Heart left ventricle (tissue), 16 donors: ENCODE data around the gene RFX2. TPM values are rescaled to one million over a fixed set of nuclear protein-coding genes. Genes with fewer than 3 reads are reported as not detected.

Source experiments
- ATAC-seq, 4 donors: fragments of 200-7000 bp; cut with Tn5 transposase; one replicate each; pipeline ENCODE4 v1.9.1; 2020 to 2022; ENCODE audit warnings: moderate library complexity in 4 of 4, mild to moderate bottlenecking in 3 of 4, moderate number of reproducible peaks in 1 of 4
- DNase-seq, 5 donors: peaks; one replicate each; pipeline ENCODE4 v3.0.0-alpha.2; 2020
- H3K27ac ChIP-seq, 12 donors: fragments of 200-600 bp; sonication (generic) in 4 of 12; one replicate each; pipeline versions ENCODE4 v1.5.0 to v1.8.0; 2016 to 2022; ENCODE audit warnings: mild to moderate bottlenecking in 2 of 12
- H3K27me3 ChIP-seq, 9 donors: fragments of 200-600 bp; sonication (generic) in 2 of 9; one replicate each; pipeline versions ENCODE4 v1.5.1 to v1.8.0; 2016 to 2022; ENCODE audit warnings: mild to moderate bottlenecking in 3 of 9
- H3K36me3 ChIP-seq, 9 donors: fragments of 200-600 bp; sonication (generic) in 2 of 9; one replicate each; pipeline versions ENCODE4 v1.5.0 to v1.8.0; 2018 to 2022; ENCODE audit warnings: mild to moderate bottlenecking in 2 of 9
- H3K4me1 ChIP-seq, 12 donors: fragments of 200-600 bp; sonication (generic) in 4 of 12; one replicate each; pipeline versions ENCODE4 v1.5.0 to v1.8.0; 2016 to 2022; ENCODE audit warnings: mild to moderate bottlenecking in 3 of 12
- H3K4me3 ChIP-seq, 12 donors: fragments of 200-600 bp; sonication (generic) in 4 of 12; one replicate each; pipeline versions ENCODE4 v1.5.0 to v1.8.0; 2017 to 2022; ENCODE audit warnings: mild to moderate bottlenecking in 9 of 12, moderate library complexity in 4 of 12
- H3K9me3 ChIP-seq, 12 donors: fragments of 200-600 bp; sonication (generic) in 4 of 12; one replicate each; pipeline versions ENCODE4 v1.5.0 to v1.8.0; 2016 to 2022; ENCODE audit warnings: mild to moderate bottlenecking in 1 of 12
- CTCF ChIP-seq, 12 donors: fragments of 200-600 bp; sonication (generic) in 4 of 12; IDR thresholded peaks; one replicate each; pipeline versions ENCODE4 v1.5.0 to v1.8.0; 2018 to 2022; ENCODE audit warnings: antibody characterized with exemption in 12 of 12, mild to moderate bottlenecking in 5 of 12
- POLR2A ChIP-seq, 2 donors: fragments of 450-650 bp; IDR thresholded peaks; one replicate each; pipeline ENCODE4 v1.6.1; 2017; ENCODE audit warnings: antibody characterized with exemption in 2 of 2, mild to moderate bottlenecking in 2 of 2, moderate library complexity in 2 of 2
- WGBS, 4 donors: extraction: QIAGEN DNeasy Blood & Tissue Kit in 2 of 4; methylation state at CpG; one replicate each; pipeline versions ENCODE4 v1.1.5 to v1.1.7; 2013 to 2018; 5-methylcytosine and 5-hydroxymethylcytosine counted together
- intact Hi-C, 10 donors: fragments of 100-400 bp; cut with DNase I; formaldehyde crosslinking; loops; one replicate each; pipeline versions ENCODE4 v1.11.1 to v1.14.2; 2022
- polyA plus RNA-seq, 2 donors: library from polyadenylated mRNA; stranded (reverse); fragments of 200-250 nt; gene quantifications; one replicate each; pipeline ENCODE4 v1.2.3, GENCODE V29; 2013
- total RNA-seq, 9 donors: library from RNA; depleted of rRNA in 2 of 9; stranded (reverse); fragments of >200 nt in 2 of 9; fragmentation: NEBNext Ultra II Directional in 3 of 9; extraction: Animal tissue kit (Norgen Biotek cat#: 25700) in 3 of 9; gene quantifications; one replicate each; pipeline versions ENCODE4 v1.1.0 to v1.2.4, GENCODE V29; 2016 to 2023
- donor health status: ischemic (EF 13 %, LVEDD 7.1; RV severe dilation, severe dysfunction).
- donor health status: healthy with polysubstance abuse.
- donor health status: DM: no; HTN: yes; CAD: no.
- donor health status: DM: no; HTN: no; CAD: no.
- donor health status: ischemic (EF 25% LVEDD 6.9; RV normal size, moderate dysfunction).
- donor health status: ischemic (EF 25% LVEDD 5.7; RV mildly dilated, moderate dysfunction).
- donor health status: healthy.
- donor health status: DM: yes; HTN: yes; CAD: no.
- donor health status: ischemic (EF 35%, LVEDD 5.7; RV mildly dilated, moderate dysfunction).
- donor health status: nonischemic (EF 11% LVEDD 7.7; RV severe dilation, severe dysfunction).
- donor health status: DM: yes; HTN: yes; CAD: no.
- donor health status: PGD.
- donor health status: ischemic (EF 29% LVEDD 5.4; RV normal size, mild dysfunction).
- donor health status: nonischemic (EF 23%, LVEDD 6.1; RV moderate dilation, normal function).

RFX2 gene
- total and polyA plus RNA-seq, 11 donors, result 2.8 to 20.0 (median 5.9) TPM

DNA sequence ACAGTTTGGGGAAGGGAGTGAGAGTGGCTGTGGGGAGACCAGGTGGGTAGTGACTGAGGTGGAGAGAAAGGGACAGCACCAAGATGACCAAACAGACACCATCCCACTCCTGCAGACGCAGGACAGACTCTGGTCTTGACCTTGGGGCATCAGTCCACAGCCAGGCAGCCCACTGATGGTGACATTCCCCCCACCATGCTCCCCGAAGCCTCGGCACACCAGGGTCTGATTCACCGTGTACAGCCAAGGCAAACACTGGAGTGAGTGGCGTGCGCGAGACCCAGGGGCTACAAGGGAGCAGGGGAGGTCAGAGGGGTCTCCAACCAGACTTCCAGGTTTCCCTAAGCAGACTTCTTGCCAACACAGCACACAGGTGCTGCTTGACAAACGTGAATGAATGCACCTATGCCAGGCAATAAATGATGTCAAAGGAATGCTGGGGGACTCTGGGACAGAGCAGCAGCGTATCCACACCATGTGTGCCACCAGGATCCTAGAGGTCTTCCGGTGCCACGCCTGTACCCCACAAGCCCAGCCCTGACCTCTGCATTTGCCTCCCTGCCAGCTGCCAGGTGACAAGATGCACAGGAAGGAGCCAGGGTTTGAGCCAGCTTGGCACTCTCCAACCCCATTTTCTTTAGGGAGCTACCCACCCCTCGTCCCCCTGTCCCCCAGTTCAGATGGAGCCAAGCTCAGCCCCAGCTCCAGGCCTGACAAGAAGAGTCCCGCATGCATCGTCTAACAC lies 150.9 kb downstream of the RFX2 start:
- 63 to 76% (median 73%) methylated on average over 13 to 14 of the region's 14 CpGs for WGBS, 4 donors
- no peak overlapping the region for H3K4me3 ChIP-seq
- H3K27me3 ChIP-seq, result no peaks in the 10 kb centered on the region
- ATAC-seq, result no peak
- DNase-seq, result peak in 1 of 5 donors; percentile 36
- no peak for TF ChIP-seq CTCF (IDR thresholded peaks at IDR 0.05)
- TF ChIP-seq POLR2A (IDR thresholded peaks at IDR 0.05), result no peak
- H3K36me3 ChIP-seq, result peaks cover 0 to 9% (median 0%) of the 10 kb centered on the region in 9 donors
- peak overlapping the region in 10 of 12 donors; percentile 15 to 86 (median 60) for H3K27ac ChIP-seq
- H3K4me1 ChIP-seq, result peaks cover 17 to 100% (median 80%) of the 10 kb centered on the region in 12 donors
- intact Hi-C loops, result loop anchor here in 1 of 10 donors (10.0 kb wide), 1 partner anchor 155 kb away; the partner anchor contains the start of gene NRTN
- H3K9me3 ChIP-seq, result no peaks in the 10 kb centered on the region

GRCh38 chr19:5958851-5959122 lies 151.5 kb downstream of the RFX2 start:
- H3K4me1 ChIP-seq, result peaks cover 19 to 100% (median 82%) of the 10 kb centered on the region in 12 donors
- peaks cover 0 to 9% (median 0%) of the 10 kb centered on the region in 9 donors for H3K36me3 ChIP-seq
- no peak overlapping the region for H3K4me3 ChIP-seq
- H3K9me3 ChIP-seq, result no peaks in the 10 kb centered on the region
- peak overlapping the region in 7 of 12 donors; percentile 15 to 85 (median 62) for H3K27ac ChIP-seq
- WGBS, 4 donors, result 87 to 92% (median 90%) methylated on average over 8 to 10 of the region's 10 CpGs
- intact Hi-C loops, result no loop called here
- DNase-seq (no peak), ATAC-seq (no peak)
- TF ChIP-seq POLR2A (IDR thresholded peaks at IDR 0.05) (no peak), CTCF (IDR thresholded peaks at IDR 0.05) (no peak)
- H3K27me3 ChIP-seq, result no peaks in the 10 kb centered on the region

DNA sequence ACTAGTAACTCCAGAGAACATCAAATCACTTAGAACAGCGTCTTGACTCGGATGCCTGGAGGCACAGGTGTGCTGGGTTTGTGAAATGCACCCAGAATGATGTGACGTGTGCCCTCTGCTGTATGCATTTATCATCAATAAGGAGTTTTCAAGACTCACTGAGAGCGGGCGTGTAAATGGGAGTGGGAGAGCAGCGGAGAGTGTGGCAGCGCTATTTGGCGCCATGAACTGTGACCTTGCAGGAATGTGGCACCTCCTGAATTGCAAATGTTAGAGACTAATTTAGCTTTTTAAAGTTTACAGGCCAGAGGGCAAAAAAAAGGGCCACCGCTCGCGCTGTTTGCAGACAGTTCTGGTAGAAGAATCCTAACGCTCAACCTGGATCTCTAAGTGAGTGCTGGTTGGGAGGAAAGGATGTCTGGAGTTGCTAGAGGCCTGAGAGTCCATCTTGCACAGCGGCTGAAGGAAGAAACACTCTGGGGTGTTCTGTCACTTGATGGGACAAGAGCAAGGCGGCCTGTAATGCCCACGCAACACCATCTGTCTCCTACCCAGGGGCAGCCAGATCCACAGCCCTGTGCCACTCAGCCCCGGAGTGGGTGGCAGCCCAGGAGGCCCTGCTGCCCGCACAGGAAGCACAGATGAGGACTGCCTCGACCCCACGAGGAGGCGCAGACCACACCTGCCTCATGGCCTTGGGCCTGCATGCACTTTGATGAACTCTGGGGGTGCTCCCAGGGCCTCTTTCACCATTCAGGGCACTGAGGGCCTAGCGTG lies 152.0 kb downstream of the RFX2 start:
- peak in 1 of 5 donors; percentile 30 for DNase-seq
- Histone ChIP-seq H3K4me1 (peaks cover 23 to 100% (median 84%) of the 10 kb centered on the region in 12 donors), H3K9me3 (no peaks in the 10 kb centered on the region), H3K36me3 (peaks cover 0 to 9% (median 0%) of the 10 kb centered on the region in 9 donors), H3K27ac (peak overlapping the region in 7 of 12 donors; percentile 15 to 85 (median 62)), H3K27me3 (no peaks in the 10 kb centered on the region), H3K4me3 (no peak overlapping the region)
- intact Hi-C loops, result no loop called here
- TF ChIP-seq POLR2A (IDR thresholded peaks at IDR 0.05), result no peak
- no peak for TF ChIP-seq CTCF (IDR thresholded peaks at IDR 0.05)
- ATAC-seq, result no peak
- 86 to 89% (median 87%) methylated on average over 15 to 21 of the region's 21 CpGs for WGBS, 4 donors

DNA sequence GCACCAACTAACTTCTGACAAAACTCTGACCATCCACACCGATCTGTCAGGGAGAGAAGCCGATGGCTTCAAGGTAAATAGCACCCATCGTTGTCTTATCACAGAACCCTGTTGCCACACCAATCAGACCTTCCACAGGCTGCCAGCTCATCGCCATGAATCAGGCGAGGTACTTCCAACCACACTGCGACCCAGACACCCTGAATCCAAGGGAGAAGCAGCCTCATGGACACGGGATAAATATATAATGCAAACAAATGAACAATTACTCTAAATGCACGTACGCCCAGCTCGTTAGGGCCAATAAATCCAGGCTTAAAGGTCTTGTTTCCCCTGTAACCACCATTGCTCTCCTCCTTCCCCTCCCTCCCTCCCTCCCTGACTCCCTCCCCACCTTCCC lies 153.1 kb downstream of the RFX2 start:
- no peak for TF ChIP-seq CTCF (IDR thresholded peaks at IDR 0.05)
- no peak for TF ChIP-seq POLR2A (IDR thresholded peaks at IDR 0.05)
- 67 to 74% (median 71%) methylated on average over 10 of the region's 10 CpGs for WGBS, 4 donors
- H3K9me3 ChIP-seq, result no peaks in the 10 kb centered on the region
- ATAC-seq (no peak), DNase-seq (peak in 1 of 5 donors; percentile 30)
- peaks cover 20 to 100% (median 84%) of the 10 kb centered on the region in 12 donors for H3K4me1 ChIP-seq
- no peak overlapping the region for H3K4me3 ChIP-seq
- no peaks in the 10 kb centered on the region for H3K27me3 ChIP-seq
- H3K27ac ChIP-seq, result peak overlapping the region in 4 of 12 donors; percentile 24 to 85 (median 80)
- intact Hi-C loops, result no loop called here
- H3K36me3 ChIP-seq, result peaks cover 0 to 9% (median 0%) of the 10 kb centered on the region in 9 donors
